Esophagus squamous epithelium (tissue), 4 donors: ENCODE measurements around the gene ARHGEF11.

Experiments
- CTCF ChIP-seq, 6 experiments: fragments of 450-650 bp in 4 of 6; fragments of 200-600 bp in 2 of 6; sonication (generic) in 2 of 6; IDR thresholded peaks; one replicate each; pipeline ENCODE4 v1.5.1; 2016 to 2019; ENCODE audit warnings: antibody characterized with exemption in 6 of 6, mild to moderate bottlenecking in 4 of 6, moderate library complexity in 4 of 6
- POLR2A ChIP-seq, 4 donors: fragments of 450-650 bp; IDR thresholded peaks; one replicate each; pipeline ENCODE4 v1.6.1; 2017; ENCODE audit warnings: antibody characterized with exemption in 4 of 4, mild to moderate bottlenecking in 4 of 4, moderate library complexity in 3 of 4

- no peak for TF ChIP-seq CTCF (IDR thresholded peaks at IDR 0.05)
- no peak for TF ChIP-seq POLR2A (IDR thresholded peaks at IDR 0.05)
Measured at GRCh38 chr1:157089789-157090188, 44.2 kb upstream of the ARHGEF11 start.
